NCI-H748 (cell line): ENCODE results near the gene PTPRM.

ENCODE experiments used
- DNase-seq: peaks from one replicate; lab custom pipeline; 2025; ENCODE audit not compliant: unreplicated experiment; lab: John Stamatoyannopoulos, UW

Gene PTPRM

GRCh38 chr18:8401606-8402005, 834.5 kb downstream of the PTPRM start:
- DNase-seq, result no peak

DNA sequence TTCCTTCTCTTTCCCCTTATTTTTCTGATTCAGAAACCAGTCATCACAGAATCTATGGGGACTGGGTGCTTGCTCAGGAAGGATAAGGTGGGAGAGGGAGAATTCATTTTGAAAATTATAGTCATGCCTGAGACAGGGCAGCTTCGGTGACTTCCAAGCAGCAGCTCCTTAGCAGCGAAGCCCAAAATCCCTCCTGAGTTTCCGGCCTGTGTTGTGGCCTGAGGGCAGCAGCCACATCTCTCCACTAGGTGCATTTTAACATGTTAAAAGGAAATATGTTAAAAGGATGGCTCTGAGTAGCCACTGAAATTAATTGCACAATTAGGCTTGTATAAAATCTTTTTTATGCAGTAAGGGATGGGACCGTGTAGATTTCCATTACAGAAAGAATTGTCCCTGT, 835.1 kb downstream of the PTPRM start:
- DNase-seq, result no peak

DNA sequence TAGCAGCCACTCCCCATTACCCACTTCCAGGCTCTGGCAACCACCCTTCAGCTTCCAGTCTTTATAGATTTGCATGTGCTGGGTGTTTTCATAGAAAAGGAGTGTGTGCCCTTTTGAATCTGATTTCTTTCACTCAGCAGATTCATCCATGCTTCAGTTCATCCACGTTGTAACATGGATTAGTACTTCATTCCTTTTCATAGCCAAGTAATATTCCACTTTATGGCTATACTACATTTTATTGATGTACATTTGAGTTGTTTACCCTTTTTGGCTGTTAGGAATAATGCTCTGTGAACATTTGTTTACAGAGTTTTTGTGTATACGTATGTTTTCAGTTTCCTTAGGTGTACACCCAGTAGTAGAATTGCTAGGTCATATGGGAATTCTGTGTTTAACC, 836.6 kb downstream of the PTPRM start:
- DNase-seq, result no peak

GRCh38 chr18:8406186-8406867, 839.2 kb downstream of the PTPRM start:
- no peak for DNase-seq

GRCh38 chr18:8406868-8407250, 839.7 kb downstream of the PTPRM start:
- no peak for DNase-seq

DNA sequence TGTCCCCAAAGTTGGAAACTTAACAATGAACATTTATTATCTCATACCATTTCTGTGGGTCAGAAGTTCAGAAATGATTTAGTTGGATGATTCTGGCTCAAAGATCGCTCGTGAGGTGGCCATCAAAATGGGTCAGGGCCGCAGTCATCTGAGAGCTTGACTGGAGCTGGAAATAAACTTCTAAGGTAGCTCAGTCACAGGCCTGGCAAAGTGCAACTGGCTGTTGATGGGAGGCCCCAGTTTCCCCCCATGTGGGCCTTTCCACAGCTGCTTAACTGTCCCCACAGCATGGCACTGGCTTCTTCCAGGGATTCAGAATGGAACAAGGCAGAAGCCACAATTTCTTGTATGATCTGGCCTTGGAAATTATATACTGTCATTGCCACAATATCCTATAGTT, 842.0 kb downstream of the PTPRM start:
- no peak for DNase-seq

DNA sequence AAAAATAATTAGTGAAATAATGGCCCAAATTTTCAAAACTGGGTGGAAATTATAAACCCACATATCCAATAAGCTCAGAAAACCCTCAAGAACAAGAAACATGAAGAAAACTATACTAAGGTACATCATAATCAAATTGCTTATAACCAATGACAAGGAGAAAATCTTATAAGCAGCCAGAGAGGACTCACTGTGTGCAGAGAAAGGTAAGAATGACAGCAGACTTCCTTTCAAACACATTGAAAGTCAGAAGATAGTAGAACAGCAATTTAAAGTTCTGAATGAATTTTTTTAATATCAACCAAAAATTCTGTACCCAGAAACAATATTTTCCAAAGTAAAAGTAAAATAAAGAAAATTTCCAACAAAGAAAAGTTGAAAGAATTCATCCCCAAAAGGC, 844.4 kb downstream of the PTPRM start:
- no peak for DNase-seq

DNA sequence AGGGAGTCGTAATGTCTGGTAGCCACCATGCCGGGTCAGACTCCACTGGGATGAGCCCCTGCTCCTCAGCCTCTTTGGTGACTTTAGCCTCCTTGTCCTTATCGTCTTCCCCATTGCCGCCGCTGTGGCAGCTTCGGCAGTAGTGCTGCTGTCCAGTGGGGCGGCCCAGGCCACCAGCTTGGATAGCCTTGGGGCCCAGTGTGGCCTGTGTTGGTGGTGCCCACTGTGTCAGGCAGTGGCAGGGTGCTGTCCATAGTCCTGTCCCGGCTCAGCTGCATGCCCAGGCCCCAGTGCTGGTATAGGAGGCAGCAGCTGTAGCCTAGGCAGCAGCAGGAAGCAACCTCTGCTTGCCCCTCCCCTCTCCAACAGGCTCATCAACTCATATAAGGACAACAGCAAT, 845.0 kb downstream of the PTPRM start:
- DNase-seq, result no peak

- DNase-seq, result no peak
These were observed 846.1 kb downstream of the PTPRM start for GRCh38 chr18:8413189-8413588.

DNA sequence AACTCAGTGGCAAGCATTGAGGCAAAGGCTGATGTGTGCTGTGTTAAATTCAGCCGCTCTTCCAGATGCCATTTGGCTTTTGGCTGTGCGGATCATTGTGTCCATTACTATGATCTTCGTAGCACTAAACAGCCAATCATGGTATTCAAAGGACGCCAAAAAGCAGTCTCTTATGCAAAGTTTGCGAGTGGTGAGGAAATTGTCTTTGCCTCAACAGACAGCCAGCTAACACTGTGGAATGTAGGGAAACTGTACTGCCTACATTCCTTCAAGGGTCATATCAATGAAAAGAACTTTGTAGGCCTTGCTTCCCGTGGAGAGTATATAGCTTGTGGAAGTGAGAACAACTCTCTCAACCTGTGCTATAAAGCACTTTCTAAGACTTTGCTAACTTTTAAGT, 846.6 kb downstream of the PTPRM start:
- DNase-seq, result no peak

DNA sequence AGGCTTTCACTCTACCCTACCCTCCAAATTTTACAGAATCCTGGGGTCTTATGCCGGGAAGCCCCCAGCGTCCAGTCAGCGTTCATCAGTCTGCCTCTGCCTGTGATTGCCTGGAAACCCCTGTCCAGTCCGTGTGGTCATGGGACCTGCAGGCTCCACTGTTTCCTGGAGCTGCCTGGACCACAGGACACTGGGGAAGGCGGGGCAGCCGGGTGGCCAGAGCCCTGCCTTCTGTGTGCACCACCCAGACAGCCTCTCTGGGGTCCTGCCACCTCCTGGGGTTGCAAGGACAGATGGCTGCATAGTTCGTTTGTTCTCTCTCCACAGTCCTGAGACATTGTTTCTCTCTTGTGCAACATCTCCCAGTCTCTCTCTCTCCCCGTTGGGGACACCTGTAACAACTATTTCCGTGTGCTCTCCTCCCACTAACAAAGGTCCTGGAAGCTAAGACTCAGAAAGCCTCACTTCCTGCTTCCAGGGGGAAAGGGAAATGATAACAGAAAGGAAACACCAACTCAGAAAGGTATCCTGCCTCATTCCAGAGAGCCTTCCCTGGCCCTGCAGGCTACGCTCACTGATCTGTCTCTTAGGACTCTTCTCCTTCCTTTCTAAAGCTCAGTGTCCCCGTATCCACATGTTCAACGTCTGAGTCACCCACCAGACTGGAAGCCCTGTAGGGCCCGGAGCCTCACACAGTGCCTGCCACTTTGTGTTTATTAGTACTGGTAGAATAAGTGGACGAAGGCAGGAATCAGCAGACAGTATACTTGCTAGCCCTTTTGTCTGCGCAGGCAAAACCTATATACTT, 849.3 kb downstream of the PTPRM start:
- no peak for DNase-seq

- DNase-seq, result no peak
These were observed 855.3 kb downstream of the PTPRM start for GRCh38 chr18:8422391-8422790.

- DNase-seq, result no peak
These were observed 856.0 kb downstream of the PTPRM start for GRCh38 chr18:8423051-8423557.

- peak; percentile 37 for DNase-seq
These were observed 857.4 kb downstream of the PTPRM start for GRCh38 chr18:8424481-8424880.

DNA sequence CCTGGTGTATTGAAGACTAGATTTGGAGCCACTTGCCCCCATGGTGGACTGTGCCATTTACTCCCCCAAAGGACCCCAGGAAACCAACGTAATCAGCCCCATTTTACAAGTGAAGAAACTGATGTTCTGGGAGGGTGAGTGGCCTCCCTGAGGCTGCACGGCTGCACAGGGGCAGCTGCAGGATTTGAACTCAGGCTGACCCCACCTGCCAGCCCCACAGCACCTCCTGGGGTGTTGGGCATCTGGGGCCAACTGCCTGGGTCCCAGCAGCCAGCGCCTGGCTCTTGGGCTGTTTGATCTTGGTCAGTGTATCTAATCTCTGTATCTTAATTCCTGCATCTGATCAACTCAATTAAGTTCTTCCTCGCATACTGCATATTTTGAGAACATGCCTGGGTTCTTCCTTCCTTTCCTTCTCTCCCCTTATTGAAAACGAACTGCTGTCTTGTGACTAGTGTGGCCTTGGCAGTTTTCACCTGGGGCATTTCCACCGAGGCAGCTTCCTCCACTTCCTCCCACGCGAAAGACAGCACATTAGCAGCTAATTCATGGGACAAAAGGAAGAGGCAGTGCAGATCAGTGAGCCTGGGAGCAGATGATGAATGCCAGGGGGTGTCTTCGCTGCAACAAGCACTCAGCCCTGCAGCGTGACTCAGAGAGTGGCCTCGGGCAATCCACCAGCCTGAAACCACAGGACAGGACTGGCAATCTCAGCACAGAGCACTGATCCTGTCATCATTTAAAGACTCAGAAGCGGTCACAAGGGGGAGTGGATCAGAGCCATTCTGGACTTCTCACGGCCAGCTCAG, 858.0 kb downstream of the PTPRM start:
- DNase-seq, result no peak

DNA sequence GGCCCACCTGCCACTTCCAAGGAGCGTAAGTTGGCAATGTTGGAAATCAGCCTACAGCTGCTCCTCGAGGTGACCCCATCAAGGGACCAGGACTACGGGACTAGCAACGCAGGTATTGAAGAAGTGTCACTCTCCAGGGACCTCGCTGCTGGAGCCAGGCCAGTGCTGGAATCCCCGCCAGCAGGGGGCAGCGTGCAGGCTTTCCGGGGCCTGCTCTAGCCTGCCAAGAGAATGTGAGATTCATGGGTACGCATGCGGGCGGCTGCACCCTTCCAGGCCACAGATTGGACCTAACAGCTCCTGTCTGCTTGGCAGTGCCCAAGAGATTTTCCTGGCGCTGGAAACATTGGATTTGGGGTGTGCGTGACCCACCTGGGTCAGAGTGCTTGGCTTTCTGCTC, 859.3 kb downstream of the PTPRM start:
- no peak for DNase-seq

DNA sequence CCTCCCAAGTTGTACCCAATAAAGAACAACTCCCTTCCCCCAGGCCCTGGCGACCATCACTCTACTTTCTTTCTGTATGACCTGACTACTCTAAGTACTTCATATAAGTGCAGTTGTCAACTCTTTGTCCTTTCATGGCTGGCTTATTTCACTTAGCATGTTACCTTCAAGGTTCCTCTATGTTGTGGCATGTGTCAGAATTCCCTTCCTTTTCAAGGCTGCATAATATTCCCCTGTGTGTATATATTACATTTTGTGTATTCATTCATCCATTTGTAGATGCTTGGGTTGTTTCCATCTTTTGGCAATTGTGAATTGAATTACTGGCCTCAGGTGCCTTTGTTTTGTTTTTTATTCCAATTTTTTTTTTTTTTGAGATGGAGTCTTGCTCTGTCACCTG, 860.2 kb downstream of the PTPRM start:
- no peak for DNase-seq

- DNase-seq, result no peak
These were observed 861.8 kb downstream of the PTPRM start for GRCh38 chr18:8428951-8429350.

DNA sequence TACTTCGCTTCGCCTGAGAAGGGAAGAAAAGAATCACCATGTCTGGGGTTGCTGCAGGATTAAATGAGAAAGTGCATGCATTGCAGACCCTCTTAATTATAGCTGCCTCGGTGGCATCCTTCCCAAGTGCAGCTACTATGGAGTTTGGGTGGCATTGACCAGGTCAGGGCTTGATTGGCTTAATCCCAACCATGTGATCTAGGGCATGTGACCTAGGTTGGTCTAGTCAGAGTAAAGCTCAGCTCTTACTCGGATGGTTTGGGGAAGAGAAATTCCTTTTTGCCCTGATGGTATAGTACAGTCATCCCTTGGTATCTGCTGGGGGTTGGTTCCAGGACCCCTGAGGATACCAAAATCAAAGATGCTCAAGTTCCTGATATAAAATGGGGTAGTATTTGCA, 863.9 kb downstream of the PTPRM start:
- no peak for DNase-seq

DNA sequence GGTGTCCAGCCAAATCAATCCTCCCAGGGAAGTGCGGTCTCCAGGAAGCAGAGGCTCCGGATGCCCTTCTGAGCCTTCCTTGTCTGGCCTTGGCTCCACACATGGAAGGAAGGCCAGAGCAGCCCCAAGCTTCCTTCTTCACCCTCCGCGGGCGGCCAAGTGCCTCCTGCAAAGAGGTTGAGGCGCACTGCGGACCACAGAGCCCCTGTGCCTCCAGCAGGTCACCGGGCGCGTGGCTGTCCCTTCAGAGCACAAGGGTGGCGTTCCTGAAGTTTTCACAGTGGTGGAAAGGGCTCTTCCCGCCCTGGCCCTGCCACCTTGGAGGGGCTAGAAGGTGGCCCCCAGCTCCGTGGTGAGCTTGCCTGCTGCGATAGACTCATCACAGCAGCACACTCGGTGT, 866.2 kb downstream of the PTPRM start:
- no peak for DNase-seq

GRCh38 chr18:8433771-8434170, 866.7 kb downstream of the PTPRM start:
- no peak for DNase-seq

GRCh38 chr18:8435376-8435775, 868.3 kb downstream of the PTPRM start:
- no peak for DNase-seq
